HG03469 (cell line): ENCODE results near the gene TSEN54.

ENCODE experiments used
- ATAC-seq: cut with Tn5 transposase; IDR thresholded peaks from one replicate; pipeline ENCODE4 v1.9.1; 2021; ENCODE audit warnings: mild to moderate bottlenecking, moderate library complexity, moderate number of reproducible peaks; ENCODE audit not compliant: unreplicated experiment

TSEN54 gene

GRCh38 chr17:75561927-75562603 is 45.7 kb downstream of the TSEN54 start:
- ATAC-seq: no peak

GRCh38 chr17:75563063-75563758 is 46.9 kb downstream of the TSEN54 start:
- ATAC-seq: no peak

- ATAC-seq: no peak
Measured at GRCh38 chr17:75564195-75564594, 47.9 kb downstream of the TSEN54 start.

- no peak for ATAC-seq
Measured at GRCh38 chr17:75565066-75565465, 48.7 kb downstream of the TSEN54 start.

GRCh38 chr17:75565618-75566017 is 49.3 kb downstream of the TSEN54 start:
- no peak for ATAC-seq

- no peak for ATAC-seq
Measured at GRCh38 chr17:75566416-75566815, 50.1 kb downstream of the TSEN54 start.

GRCh38 chr17:75566834-75567233 is 50.5 kb downstream of the TSEN54 start:
- no peak for ATAC-seq

GRCh38 chr17:75568412-75569255 is 52.3 kb downstream of the TSEN54 start:
- no peak for ATAC-seq

GRCh38 chr17:75570034-75570676 is 53.8 kb downstream of the TSEN54 start:
- ATAC-seq: no peak

- ATAC-seq: no peak
Measured at GRCh38 chr17:75570772-75571171, 54.4 kb downstream of the TSEN54 start.

GRCh38 chr17:75571197-75571884 is 55.0 kb downstream of the TSEN54 start:
- ATAC-seq: peak; percentile 48

GRCh38 chr17:75571885-75572215 is 55.5 kb downstream of the TSEN54 start:
- no peak for ATAC-seq

GRCh38 chr17:75572713-75573539 is 56.6 kb downstream of the TSEN54 start:
- no peak for ATAC-seq

- no peak for ATAC-seq
Measured at GRCh38 chr17:75573540-75573957, 57.2 kb downstream of the TSEN54 start.

- ATAC-seq: no peak
Measured at GRCh38 chr17:75573994-75574393, 57.7 kb downstream of the TSEN54 start.
